Fibroblast of lung (primary cell): Measurements from ENCODE around the gene BASP1. TPM values are rescaled to one million over a fixed set of nuclear protein-coding genes. Genes with fewer than 3 reads are reported as not detected.

Experiments used
- DNase-seq, 2 donors: peaks; one replicate each; pipeline versions ENCODE4 v3.0.0 to v3.0.0-alpha.2; 2010; ENCODE audit warnings: low read depth in 2 of 2
- H2AFZ ChIP-seq: 2 replicates; pipeline ENCODE4 v1.5.1; 2012; ENCODE audit warnings: low read length, control low read depth, inconsistent platforms
- H3K27ac ChIP-seq: 2 replicates; pipeline ENCODE4 v1.5.1; 2011; ENCODE audit warnings: low read length, control low read depth; ENCODE audit not compliant: insufficient read depth
- H3K27me3 ChIP-seq: 2 replicates; pipeline ENCODE4 v1.5.1; 2011; ENCODE audit warnings: mild to moderate bottlenecking, low read length; ENCODE audit not compliant: control insufficient read depth, insufficient read depth
- H3K36me3 ChIP-seq: 2 replicates; pipeline ENCODE4 v1.5.1; 2011; ENCODE audit warnings: low read length; ENCODE audit not compliant: control insufficient read depth, insufficient read depth
- H3K4me1 ChIP-seq: 2 replicates; pipeline ENCODE4 v1.5.1; 2011; ENCODE audit warnings: low read length; ENCODE audit not compliant: control insufficient read depth, insufficient read depth; ENCODE audit errors: extremely low read depth
- H3K4me2 ChIP-seq: 2 replicates; pipeline ENCODE4 v1.5.1; 2011; ENCODE audit warnings: low read length, control low read depth; ENCODE audit not compliant: insufficient read depth; ENCODE audit errors: extremely low read depth
- H3K4me3 ChIP-seq, 4 experiments: fragments of 200-600 bp in 1 of 4; sonication (generic) in 1 of 4; replicated peaks in 1 of 4; 2 replicates each; pipeline ENCODE4 v1.5.1; 2011 to 2016; ENCODE audit warnings: low read length in 4 of 4, low read depth in 3 of 4, mild to moderate bottlenecking in 3 of 4, control low read depth in 2 of 4, inconsistent platforms in 1 of 4, mixed read lengths in 1 of 4; ENCODE audit not compliant: insufficient read depth in 1 of 4; ENCODE audit errors: control extremely low read depth in 1 of 4
- H3K79me2 ChIP-seq: 2 replicates; pipeline ENCODE4 v1.5.1; 2012; ENCODE audit warnings: mild to moderate bottlenecking, low read length, inconsistent platforms; ENCODE audit not compliant: control insufficient read depth, insufficient read depth
- H3K9ac ChIP-seq: 2 replicates; pipeline ENCODE4 v1.5.1; 2011; ENCODE audit warnings: mild to moderate bottlenecking, low read length, control low read depth; ENCODE audit not compliant: insufficient read depth
- H3K9me3 ChIP-seq: 2 replicates; pipeline ENCODE4 v1.5.1; 2012; ENCODE audit warnings: low read depth, low read length; ENCODE audit not compliant: control insufficient read depth, insufficient read depth
- H4K20me1 ChIP-seq: 2 replicates; pipeline ENCODE4 v1.5.1; 2011; ENCODE audit warnings: low read length; ENCODE audit not compliant: control insufficient read depth, insufficient read depth; ENCODE audit errors: extremely low read depth
- CTCF ChIP-seq, 2 donors: IDR thresholded peaks in 1 of 2; conservative IDR thresholded peaks in 1 of 2; 1 replicate in 1 of 2; 2 replicates in 1 of 2; pipeline ENCODE4 v1.5.1; 2011 to 2012; ENCODE audit warnings: low read length in 2 of 2, control low read depth in 1 of 2, inconsistent platforms in 1 of 2, low read depth in 1 of 2, mild to moderate bottlenecking in 1 of 2
- EZH2 ChIP-seq: IDR thresholded peaks from 2 replicates; pipeline ENCODE4 v1.5.1; 2012; ENCODE audit warnings: low read length, control low read depth, mild to moderate bottlenecking; ENCODE audit errors: missing control alignments
- polyA plus RNA-seq, 2 donors: library from polyadenylated mRNA; depleted of rRNA in 1 of 2; stranded (reverse) in 1 of 2; unstranded in 1 of 2; fragments of >200 nt; gene quantifications; 2 replicates each; pipeline ENCODE4 v1.2.1, GENCODE V29; 2011 to 2012; ENCODE audit warnings: missing spikeins in 1 of 2
- total RNA-seq: library from RNA; depleted of rRNA; stranded (reverse); fragments of >200 nt; gene quantifications from 2 replicates; pipeline ENCODE4 v1.2.1, GENCODE V29; 2014

BASP1 gene
- total and polyA plus RNA-seq, 2 donors (not counting 1 experiment from before 2014, with no cell fraction given): 186 to 248 TPM

GRCh38 chr5:17216974-17217492 lies 398 bp upstream of the BASP1 start:
- H3K79me2 ChIP-seq: peaks cover 46% of the 10 kb centered on the region
- H3K4me3 ChIP-seq: peak overlapping the region; percentile 34 to 61 (median 45)
- H2AFZ ChIP-seq: peak overlapping the region; percentile 73
- no peaks in the 10 kb centered on the region for H3K36me3 ChIP-seq
- no peak overlapping the region for H3K27ac ChIP-seq
- no peak overlapping the region for H3K9ac ChIP-seq
- H3K4me1 ChIP-seq: no peaks in the 10 kb centered on the region
- no peaks in the 10 kb centered on the region for H3K9me3 ChIP-seq
- H4K20me1 ChIP-seq: no peaks in the 10 kb centered on the region
- H3K27me3 ChIP-seq: no peaks in the 10 kb centered on the region
- DNase-seq: peak; percentile 70 to 73
- TF ChIP-seq EZH2: no peak
- no peak for TF ChIP-seq CTCF (conservative IDR thresholded peaks at IDR 0.05 in 1 of 2, IDR thresholded peaks at IDR 0.05 in 1 of 2; ENCODE audit: low read depth in 1 of 2, low read length in 2 of 2)
- peak overlapping the region; percentile 53 for H3K4me2 ChIP-seq

GRCh38 chr5:17218353-17219005 lies 1.0 kb downstream of the BASP1 start:
- Histone ChIP-seq H2AFZ (peak overlapping the region; percentile 57), H3K4me1 (peaks cover 2% of the 10 kb centered on the region), H3K4me2 (peak overlapping the region; percentile 92), H3K79me2 (peaks cover 60% of the 10 kb centered on the region), H3K9me3 (no peaks in the 10 kb centered on the region), H3K27ac (peak overlapping the region; percentile 95), H3K27me3 (no peaks in the 10 kb centered on the region), H4K20me1 (peaks cover 5% of the 10 kb centered on the region), H3K9ac (peak overlapping the region; percentile 89), H3K36me3 (no peaks in the 10 kb centered on the region), H3K4me3 (peak overlapping the region; percentile 88 to 96 (median 92))
- DNase-seq: peak; percentile 66 to 74
- TF ChIP-seq CTCF (conservative IDR thresholded peaks at IDR 0.05 in 1 of 2, IDR thresholded peaks at IDR 0.05 in 1 of 2; ENCODE audit: low read depth in 1 of 2, low read length in 2 of 2): no peak
- no peak for TF ChIP-seq EZH2

GRCh38 chr5:17219006-17219422 lies 1.6 kb downstream of the BASP1 start:
- H3K9ac ChIP-seq: peak overlapping the region; percentile 62
- no peaks in the 10 kb centered on the region for H3K9me3 ChIP-seq
- no peaks in the 10 kb centered on the region for H3K36me3 ChIP-seq
- peak overlapping the region; percentile 88 to 96 (median 92) for H3K4me3 ChIP-seq
- H4K20me1 ChIP-seq: peaks cover 5% of the 10 kb centered on the region
- H3K79me2 ChIP-seq: peaks cover 65% of the 10 kb centered on the region
- peaks cover 2% of the 10 kb centered on the region for H3K4me1 ChIP-seq
- peak overlapping the region; percentile 92 for H3K4me2 ChIP-seq
- peak in 1 of 2 donors; percentile 44 for DNase-seq
- H3K27ac ChIP-seq: peak overlapping the region; percentile 95
- no peaks in the 10 kb centered on the region for H3K27me3 ChIP-seq
- TF ChIP-seq EZH2: no peak
- H2AFZ ChIP-seq: no peak overlapping the region
